ENCODE measurements around the gene ECHS1.
"Not testable (repeated sequence)": the region's sequence is repeated elsewhere in the genome, so short reads cannot be mapped to it uniquely, and the experiment has no call there.

The ECHS1 gene

DNA sequence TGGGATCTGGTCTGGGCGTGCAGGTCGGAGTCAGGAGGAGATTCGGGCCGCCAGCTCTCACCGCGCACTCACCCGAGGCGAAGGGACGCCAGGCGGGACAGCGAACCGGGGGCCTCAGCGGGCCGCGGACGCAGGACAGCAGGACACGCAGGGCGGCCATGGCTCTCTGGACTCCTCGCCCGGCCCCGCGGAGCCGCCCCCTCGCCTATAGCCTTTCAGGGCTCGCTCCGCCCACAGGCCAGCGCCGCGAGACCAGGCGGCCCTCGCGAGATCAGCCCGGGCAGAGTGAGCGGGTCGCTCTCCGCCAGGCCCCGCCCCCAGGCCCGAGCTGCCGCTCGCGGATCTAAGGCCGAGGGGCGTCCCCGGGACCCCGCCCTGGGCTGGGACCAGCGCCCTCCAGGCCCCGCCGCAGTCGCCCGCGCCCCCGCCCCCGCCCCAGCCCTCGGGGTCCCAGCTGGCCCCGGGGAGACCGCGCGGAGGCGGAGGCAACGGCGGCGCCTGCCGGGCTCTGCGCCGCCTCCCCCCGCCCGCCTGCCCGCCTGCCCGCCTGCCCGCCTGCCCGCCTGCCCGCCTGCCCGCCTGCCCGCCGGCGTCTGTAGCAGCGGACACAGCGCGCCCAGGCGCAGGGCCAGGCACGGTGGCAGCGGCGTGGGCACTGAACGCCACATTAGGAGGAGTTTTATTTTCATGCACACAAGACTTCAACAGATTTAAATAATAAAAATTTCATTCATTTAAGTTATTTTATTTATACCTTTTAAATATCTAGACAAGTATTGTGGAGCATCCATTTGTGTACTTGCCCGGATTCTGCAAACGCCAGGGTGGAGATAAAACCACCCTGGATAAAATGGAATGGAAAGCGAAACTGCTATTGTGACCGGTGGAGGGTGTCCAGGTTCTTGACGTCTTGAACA is at the start of gene ECHS1:
TSS of gene ECHS1 (minus strand) at position 181 of the 917 bp plus-strand sequence. CDS start at position 160, 21 bp downstream.
- DNase-seq (ENCODE audit: low spot score), result peak; percentile 94

DNA sequence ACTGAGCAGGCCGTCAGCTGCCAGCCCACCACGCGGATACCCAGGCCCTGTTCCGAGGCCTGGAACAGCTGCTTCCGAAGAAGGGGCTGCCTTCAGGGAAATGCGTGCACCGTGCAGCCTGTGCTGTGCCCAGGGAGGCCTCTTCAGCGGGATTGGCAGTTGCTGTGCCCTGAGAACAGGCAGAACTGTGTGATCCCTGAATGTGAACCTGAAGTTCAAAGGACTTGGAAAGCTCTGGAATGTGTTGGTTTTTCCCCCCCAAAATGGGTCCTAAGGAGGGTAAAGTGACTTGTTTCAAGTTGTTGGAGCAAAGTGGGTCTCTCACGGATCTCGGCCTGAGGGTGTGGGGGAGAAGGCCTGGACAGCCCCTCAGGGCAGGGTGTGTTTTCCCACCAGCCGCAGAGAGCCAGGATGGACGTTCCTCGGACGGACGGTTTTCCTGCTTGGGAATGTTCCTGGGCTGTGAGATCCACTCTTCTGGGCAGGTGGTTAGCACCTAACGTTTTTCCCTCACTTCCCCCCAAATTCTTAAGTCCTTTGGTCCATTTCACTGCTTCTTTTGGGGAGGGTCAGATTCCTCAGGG is 49.2 kb upstream of the ECHS1 start:
- no peak for DNase-seq (ENCODE audit: low spot score)

DNA sequence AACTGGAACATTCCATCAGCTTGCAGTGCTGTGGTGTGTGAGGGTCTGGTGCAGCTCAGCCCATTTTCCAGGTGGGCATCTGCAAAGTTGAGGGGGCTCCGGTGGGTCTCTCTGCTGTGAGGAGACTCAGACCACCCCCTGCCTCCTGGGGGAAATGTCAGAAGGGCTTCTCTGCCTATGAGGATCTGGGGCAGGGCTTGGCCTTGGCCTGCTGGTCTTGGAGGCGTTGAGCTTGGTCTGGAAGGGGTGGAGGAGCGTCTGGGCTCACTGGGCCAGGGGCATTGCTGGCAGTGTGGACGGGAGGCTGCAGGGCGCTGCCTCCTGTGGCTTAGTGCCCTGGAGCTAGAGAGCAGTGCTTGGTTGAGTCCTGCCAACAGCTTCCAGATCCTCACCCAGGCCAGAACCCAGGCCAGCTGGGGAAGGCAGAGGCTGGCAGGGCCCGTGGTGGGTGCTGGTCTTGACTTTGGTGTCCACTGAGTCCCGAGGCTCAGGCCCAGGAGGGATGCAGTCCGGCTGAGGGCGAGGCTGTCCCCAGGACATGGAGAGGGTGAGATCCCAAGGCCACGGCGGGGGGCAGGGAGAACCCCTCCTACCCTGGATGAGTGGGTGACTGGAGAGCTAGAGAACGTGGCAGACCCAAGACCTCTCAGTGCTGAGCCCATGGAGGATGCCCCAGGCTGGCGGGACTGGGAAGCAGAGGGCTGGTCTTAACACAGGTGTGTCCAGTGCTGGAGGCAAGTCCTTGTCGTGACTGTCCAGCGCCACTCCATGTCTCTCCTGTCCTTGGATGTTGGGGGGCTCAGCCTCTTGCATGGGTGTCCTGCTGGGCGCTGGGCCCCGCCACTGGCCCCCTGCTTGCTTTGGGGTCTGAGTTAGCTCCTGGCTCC is 48.4 kb upstream of the ECHS1 start:
- DNase-seq (ENCODE audit: low spot score), result no peak

DNA sequence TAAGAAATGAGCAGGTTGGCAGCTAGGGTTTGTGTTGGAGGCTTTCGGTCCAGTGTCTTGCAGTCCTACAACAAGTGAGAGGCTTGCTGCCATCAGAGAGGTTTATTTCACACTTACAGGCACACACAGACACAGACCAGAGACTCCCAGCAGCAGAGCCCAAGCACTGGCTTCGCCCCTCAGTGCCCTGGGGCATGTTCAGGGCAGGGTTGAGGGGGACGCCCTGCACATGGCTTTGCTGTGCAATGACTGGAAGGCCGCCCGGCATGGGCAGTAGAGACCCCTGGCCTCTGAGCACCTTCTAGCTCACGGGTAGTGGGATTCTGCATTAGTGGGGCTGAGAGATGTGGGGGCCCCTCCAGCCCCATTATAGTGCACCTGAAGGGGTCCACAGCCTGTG is 47.4 kb upstream of the ECHS1 start:
- no peak for DNase-seq (ENCODE audit: low spot score)

DNA sequence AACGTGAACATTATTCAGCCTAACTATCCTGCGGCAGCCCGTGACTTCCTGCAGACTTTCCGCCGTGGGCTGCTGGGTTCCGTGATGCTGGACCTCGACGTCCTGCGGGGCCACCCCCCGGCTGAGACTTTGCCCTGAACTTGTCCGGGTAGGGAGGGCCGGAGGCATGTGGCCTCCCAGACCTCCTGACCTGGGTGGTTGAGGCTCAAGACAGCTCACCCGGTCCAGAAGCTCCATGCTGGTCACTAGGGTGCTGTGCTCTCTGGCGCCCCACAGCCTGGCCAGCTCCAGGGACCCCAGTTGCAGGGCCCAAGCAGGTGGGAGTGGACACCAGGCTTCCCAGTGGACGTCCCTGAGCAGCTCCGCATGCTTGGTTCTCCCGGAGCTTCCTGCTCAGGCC is 46.9 kb upstream of the ECHS1 start:
- no peak for DNase-seq (ENCODE audit: low spot score)

DNA sequence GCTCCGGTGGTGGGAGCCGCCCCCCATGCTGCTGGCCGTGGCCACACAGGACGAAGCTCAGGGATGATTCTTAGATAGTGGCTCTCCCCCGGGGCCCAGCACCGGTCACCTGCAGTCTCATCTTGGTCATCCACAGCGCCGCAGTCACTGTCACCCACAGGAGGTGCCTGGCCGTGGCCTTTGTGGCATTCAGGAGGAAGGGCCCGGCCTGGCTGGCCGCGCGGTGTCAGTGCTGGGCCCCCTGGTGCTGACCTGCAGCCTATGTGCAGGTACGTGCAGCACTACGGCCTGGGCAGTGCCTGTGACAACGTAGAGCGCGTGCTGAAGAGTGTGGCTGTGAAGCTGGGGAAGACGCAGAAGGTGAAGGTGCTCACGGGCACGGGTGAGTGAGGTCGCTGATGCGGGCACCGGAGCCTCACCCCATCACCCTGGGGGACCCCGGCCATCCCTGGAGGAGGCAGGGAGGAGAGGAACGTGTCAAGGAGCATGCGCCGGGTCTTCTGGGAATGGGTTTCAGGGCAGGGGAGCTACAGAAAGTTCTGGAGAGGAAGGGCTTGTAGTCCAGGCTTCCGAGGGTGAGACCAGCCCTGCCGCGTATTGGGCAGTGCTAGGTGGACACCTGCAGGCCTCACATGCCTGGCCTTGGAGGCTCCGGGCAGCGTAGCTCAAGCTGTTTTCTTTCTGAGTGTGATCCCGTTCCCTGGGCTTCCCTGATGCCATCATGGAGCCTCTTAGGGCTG is 46.2 kb upstream of the ECHS1 start:
- DNase-seq (ENCODE audit: low spot score), result no peak

DNA sequence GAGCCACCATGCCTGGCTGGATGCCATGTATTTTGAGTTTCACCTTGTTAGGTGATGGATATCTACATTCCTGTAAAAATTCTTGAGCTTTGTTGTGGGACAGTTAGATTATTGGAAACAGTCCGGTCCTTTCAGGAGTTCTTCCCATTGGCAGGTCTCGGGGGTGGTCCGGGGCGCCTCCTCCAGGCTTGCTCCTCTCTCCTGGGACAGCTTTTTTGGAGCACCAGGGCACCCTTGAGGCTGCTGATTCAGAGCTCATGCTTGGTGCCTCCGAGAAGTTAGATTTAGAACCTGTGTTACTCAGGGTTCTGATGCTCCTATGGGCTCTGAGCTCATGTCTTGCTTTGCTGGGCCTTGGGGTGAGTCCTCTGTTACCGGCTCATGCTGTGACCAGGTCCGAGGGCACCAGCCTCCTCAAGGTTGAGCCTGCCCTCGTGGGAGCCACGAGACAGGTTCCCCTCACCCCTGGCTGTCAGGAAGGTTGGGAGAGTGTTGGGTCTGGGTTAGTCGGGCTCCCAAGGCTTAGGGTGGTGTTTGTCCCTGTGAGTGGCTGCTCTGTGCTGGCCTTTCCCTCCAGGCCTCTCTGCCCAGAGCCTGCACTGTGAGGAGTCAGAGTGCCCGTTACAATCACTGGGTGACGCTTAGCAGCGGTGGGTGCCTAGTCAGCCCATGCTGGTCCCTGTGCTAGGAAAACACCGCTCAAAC is 45.3 kb upstream of the ECHS1 start:
- no peak for DNase-seq (ENCODE audit: low spot score)

DNA sequence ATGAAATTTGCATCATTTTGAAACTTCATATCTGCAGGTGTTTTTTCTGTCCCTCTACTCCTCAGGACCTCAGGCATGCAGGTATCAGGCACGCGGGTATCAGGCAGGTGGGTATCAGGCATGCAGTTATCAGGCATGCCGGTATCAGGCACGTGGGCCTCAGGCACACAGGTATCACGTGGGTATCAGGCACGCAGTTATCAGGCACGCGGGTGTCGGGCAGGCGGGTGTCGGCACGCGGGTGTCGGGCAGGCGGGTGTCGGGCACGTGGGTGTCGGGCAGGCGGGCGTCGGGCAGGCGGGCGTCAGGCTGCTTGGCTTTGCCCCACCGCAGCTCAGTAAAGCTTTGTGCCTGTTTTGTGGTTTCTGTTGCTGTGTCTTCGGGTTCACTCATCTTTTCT is 42.6 kb upstream of the ECHS1 start:
- no peak for DNase-seq (ENCODE audit: low spot score)

DNA sequence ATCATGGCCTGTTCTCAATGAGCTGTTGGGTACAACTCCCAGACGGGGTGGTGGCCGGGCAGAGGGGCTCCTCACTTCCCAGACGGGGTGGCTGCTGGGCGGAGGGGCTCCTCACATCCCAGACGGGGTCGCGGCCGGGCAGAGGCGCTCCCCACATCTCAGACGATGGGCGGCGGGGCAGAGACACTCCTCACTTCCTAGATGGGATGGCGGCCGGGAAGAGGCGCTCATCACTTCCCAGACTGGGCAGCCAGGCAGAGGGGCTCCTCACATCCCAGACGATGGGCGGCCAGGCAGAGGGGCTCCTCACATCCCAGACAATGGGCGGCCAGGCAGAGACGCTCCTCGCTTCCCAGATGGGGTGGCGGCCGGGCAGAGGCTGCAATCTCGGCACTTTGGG is 41.2 kb upstream of the ECHS1 start:
- DNase-seq (ENCODE audit: low spot score), result not testable (repeated sequence)

DNA sequence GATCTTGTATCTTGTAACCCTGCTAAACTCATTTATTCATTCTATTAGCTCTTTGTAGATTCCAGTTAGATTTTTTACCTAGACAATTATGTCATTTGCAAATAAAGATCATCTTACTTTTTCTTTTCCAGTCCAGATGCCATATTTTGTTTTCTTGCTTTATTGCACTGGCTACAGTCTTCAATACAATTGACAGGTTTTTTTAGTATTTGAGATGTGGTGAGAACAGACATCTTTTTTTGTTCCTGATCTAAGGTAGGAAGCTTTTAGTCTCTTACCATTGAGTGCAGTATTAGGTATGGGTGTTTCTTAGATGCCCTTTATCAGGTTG is 39.2 kb upstream of the ECHS1 start:
- DNase-seq (ENCODE audit: low spot score), result no peak

DNA sequence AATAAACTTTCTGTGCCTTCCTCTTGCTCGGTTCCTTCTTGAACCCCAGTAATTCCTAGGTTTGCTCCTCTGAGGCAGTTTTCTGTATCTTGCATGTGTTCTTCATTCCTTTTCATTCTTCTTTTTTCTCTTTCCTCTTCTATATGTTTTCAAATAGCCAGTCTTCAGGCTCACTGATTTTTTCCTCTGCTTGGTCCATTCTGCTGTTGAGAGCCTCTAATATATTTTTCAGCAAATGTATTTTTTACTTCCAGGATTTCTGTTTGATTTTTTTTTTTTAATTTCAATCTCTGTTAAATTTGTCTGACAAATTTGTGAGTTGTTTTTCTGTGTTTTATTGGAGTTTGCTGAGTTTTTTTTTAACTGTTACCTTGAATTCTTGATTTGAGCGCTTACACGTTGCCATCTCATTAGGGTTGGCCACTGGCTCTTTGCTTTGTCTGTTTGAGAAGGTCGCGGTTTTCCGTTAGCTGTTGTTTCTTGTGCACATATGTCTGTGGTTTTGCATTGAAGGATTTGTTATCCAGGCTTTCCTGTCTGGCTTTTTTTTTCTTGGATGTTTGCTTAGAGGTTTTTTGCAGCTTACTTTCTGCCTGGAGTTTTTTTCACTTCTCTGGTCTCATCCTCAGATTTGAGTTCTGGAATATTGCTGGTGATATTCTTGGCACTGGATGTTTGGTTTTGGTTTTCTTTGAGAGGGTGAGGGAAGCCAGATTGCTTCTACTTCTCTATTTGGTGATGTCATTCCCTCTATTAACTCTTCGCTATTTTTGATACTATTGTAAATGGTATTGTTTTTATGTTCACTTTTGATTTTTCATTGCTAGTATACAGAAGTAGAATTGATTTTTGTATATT is 38.6 kb upstream of the ECHS1 start:
- DNase-seq (ENCODE audit: low spot score), result no peak

DNA sequence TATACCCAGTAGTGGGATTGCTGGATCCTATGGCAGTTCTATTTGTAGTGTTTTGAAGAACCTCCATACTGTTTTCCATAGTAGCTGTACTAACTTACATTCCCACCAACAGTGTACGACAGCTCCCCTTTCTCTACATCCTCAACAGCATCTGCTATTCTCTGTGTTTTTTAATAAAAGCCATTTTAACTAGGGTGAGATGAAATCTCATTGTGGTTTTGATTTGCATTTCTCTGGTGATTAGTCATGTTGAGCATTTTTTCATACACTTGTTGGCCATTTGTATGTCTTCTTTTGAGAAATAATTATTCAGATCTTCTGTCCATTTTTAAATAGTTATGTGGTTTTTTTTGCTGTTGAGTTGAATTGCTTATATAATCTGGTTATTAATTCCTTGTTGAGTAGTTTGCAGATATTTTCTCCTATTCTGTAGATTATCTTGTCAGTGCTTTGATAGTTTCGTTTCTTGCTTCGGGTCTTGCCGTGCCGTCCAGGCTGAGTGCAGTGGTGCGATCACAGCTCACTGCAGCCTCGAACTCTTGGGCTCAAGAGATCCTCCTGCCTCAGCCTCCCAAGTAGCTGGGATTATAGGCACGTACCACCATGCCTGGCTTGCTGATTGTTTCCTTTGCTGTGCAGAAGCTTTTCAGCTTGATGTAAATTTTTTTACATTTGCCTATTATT is 32.8 kb upstream of the ECHS1 start:
- DNase-seq (ENCODE audit: low spot score), result no peak

DNA sequence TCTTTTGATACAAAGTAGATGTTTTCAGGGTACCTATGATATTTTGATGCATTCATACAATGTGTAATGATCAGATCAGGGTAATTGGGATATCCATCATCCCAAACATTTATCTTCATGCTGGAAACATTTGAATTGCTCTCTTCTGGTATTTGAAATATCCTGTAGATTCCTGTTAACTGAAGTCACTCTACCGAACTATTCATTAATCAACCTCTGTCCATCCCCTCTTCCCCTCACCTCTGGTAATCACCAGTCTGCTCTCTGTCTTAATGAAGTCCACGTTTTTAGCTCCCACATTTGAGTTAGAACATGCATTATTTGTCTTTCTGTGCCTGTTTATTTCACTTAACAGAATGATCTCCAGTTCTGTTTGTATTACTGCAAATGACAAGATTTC is 32.1 kb upstream of the ECHS1 start:
- no peak for DNase-seq (ENCODE audit: low spot score)

DNA sequence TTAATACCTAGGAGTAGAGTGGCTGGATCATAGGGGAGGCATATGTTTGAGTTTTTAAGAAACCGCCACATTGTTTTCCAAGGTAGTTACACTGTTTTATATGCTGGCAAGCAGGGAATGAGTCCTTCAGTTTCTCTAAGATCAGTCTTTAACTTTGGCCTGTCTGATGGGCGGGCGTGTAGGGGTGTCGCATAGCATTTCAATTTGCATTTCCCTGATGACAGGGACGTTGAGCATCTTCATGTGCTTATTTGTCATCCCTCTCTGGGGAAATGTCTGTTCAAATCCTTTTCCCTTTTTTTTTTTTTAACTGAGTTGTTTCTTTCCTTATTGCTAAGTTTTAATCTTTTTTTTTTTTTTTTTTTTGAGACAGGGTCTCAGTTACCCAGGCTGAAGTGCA is 30.6 kb upstream of the ECHS1 start:
- DNase-seq (ENCODE audit: low spot score), result no peak

DNA sequence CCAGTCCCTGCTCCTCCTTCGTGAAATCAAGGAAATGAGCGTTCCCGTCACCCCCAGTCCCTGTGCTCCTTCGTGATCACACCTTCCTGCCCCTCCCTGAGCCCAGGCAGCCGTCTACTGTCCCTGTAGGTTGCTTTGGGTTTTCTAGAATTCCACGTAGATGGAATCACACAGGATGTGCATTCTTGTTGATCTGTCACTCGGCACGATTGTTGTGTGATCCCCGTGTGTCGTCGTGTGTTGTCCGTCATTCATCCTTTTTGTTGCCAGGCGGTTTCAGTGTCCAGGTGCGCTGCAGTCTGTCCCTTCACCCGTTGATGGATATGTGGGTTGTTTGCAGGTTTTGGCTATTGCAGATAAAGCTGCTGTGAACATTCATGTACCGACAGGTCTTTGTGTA is 30.2 kb upstream of the ECHS1 start:
- DNase-seq (ENCODE audit: low spot score), result no peak

DNA sequence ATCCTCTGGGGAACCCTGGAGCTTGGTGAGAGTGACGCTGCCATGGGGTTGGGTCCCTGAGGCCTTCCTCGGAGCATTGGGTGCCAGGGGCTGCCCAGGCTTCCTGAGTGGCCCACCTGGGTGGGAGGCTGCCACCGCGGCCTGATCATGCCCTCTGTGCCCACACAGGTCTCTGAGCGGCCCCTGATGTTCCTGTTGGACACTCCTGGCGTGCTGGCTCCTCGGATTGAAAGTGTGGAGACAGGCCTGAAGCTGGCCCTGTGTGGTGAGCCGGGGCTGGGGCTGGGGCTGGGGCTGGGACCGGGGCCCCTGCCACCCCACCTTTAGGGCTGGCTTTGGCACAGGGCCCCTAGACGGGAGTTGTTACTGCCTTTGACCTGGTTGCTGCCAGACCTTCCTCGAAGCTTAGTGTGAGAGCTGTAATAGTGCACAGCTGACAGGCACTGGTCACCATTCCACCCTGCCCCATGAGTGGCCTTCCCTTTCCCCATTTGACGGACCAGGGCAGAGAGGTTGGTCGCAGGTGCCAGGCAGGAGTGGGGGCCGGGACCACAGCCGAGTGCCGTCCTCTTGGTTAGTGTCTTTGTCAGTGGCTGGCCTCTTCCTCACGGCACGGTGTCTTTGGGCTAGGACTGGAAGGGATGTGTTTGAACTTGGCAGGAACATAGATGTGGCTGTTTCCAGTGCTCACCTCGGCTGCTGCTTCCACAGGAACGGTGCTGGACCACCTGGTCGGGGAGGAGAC is 29.0 kb upstream of the ECHS1 start:
- DNase-seq (ENCODE audit: low spot score), result no peak

DNA sequence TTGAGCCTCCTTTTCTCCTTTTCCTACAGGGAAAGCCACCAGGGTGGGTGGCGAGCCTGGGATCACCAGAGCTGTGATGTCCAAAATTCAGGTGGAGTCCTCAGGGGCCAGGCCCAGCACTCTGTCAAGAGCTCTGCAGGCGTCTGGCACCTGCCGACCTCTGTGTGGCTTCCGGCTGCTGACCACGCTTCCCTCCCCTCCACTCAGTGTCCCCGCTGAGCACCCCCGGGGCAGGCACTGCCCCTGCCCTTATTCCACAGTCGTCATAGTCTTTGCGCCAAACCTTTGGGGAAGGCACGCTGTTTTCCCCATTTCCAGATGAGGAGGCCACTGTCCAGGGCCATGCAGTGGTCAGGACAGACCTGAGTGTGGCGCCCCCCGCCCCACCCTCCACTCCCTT is 28.3 kb upstream of the ECHS1 start:
- DNase-seq (ENCODE audit: low spot score), result no peak

DNA sequence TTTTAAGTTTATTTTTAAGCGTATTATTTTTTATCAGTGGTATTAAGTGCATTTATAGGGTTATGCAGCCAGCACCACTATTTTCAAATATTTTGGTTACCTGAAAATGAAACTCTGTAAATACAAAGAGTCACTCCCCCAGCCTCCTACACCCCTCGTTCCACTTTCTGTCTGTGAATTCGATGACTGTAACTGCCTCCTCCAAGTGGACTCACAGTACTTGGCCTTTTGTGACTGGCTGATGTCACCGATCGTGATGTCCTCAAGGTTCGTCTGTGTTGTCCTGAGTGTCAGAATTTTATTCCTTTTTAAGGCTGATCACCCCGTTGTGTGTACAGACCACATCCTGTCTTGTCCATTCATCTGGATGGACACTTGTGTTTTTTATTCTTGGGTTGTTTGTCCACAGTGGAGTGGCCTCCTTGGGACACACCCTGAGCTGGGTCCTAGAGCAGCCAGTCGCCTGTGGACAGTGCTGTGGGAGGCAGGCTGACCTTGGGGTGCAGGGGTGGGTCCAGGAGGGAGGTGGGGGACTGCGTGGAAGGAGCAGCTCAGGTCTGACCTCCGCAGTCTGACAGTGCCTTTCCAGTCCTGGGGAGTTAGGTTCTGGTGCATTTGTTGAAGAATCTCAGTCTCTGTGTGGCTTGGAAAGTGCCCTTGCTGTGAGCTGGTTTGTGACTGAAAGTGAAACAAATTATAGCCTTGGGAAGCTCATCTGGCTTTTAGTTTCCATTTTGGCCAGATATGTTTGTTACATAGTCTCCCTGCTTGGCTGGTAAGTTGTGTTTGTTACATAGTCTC is 27.7 kb upstream of the ECHS1 start:
- DNase-seq (ENCODE audit: low spot score), result peak; percentile 27

Measured in NAMALWA (cell line).